ENCODE results near the gene PCDHA13.

PCDHA13 gene

GRCh38 chr5:140883373-140883772 lies 1.4 kb downstream of the PCDHA13 start:
- H3K9me3 ChIP-seq (replicated peaks in 1 of 2; ENCODE audit: control insufficient read depth in 2 of 2, insufficient read depth in 1 of 2, low read depth in 1 of 2, low read length in 2 of 2): peaks cover 10 to 24% of the 10 kb centered on the region in 2 donors
- no peak overlapping the region for H2BK12ac ChIP-seq (ENCODE audit: low read length)
- H2AK5ac ChIP-seq (ENCODE audit: low read depth, low read length): no peak overlapping the region
- peak overlapping the region; percentile 17 for H3K23ac ChIP-seq (ENCODE audit: low read depth, low read length, poor library complexity)
- H3K79me1 ChIP-seq (ENCODE audit: low read depth, low read length): peaks cover 4% of the 10 kb centered on the region
- H3K27ac ChIP-seq (replicated peaks; ENCODE audit: low read length): no peak overlapping the region
- no peak overlapping the region for H2BK120ac ChIP-seq (ENCODE audit: low read depth, low read length)
- no peak for DNase-seq (ENCODE audit: low spot score)
- peaks cover 12 to 16% of the 10 kb centered on the region in 2 donors for H3K36me3 ChIP-seq (replicated peaks in 1 of 2; ENCODE audit: control insufficient read depth in 2 of 2, insufficient read depth in 2 of 2, low read length in 2 of 2)
- no CpG with 5 or more reads among the region's 41 CpGs for WGBS, 2 donors (ENCODE audit: extremely low coverage in 2 of 2, insufficient read length in 2 of 2, insufficient replicate concordance in 1 of 2)
- no peak overlapping the region for H3K9ac ChIP-seq (ENCODE audit: low read depth, low read length, poor library complexity)
- no peak overlapping the region for H2BK5ac ChIP-seq (ENCODE audit: low read length)
- H3K14ac ChIP-seq (ENCODE audit: low read length): no peak overlapping the region
- no peaks in the 10 kb centered on the region for H3K27me3 ChIP-seq (ENCODE audit: control insufficient read depth in 3 of 3, insufficient read depth in 3 of 3, low read depth in 1 of 3, low read length in 3 of 3)
- peak overlapping the region in 1 of 2 donors; percentile 49 for H3K4me3 ChIP-seq (ENCODE audit: low read length in 2 of 2)
- no peaks in the 10 kb centered on the region for H3K4me1 ChIP-seq (ENCODE audit: control insufficient read depth in 2 of 2, insufficient read depth in 1 of 2, low read depth in 1 of 2, low read length in 2 of 2)
- no peak overlapping the region for H2AFZ ChIP-seq (ENCODE audit: low read length)
- H3K18ac ChIP-seq (ENCODE audit: low read length): no peak overlapping the region
- no peak overlapping the region for H3K4me2 ChIP-seq (ENCODE audit: insufficient read depth, low read length, poor library complexity, severe bottlenecking)
- no peak overlapping the region for H4K91ac ChIP-seq (ENCODE audit: low read depth, low read length, poor library complexity)
- H4K8ac ChIP-seq (ENCODE audit: low read depth, low read length): no peak overlapping the region
- no peak overlapping the region for H2BK15ac ChIP-seq (ENCODE audit: low read length)
- no peak overlapping the region for H3K4ac ChIP-seq (ENCODE audit: low read length)

GRCh38 chr5:140883927-140884697 lies 2.2 kb downstream of the PCDHA13 start:
- peaks cover 12 to 16% of the 10 kb centered on the region in 2 donors for H3K36me3 ChIP-seq (replicated peaks in 1 of 2; ENCODE audit: control insufficient read depth in 2 of 2, insufficient read depth in 2 of 2, low read length in 2 of 2)
- H2BK12ac ChIP-seq (ENCODE audit: low read length): no peak overlapping the region
- no peak overlapping the region for H2AK5ac ChIP-seq (ENCODE audit: low read depth, low read length)
- no peak overlapping the region for H3K4me2 ChIP-seq (ENCODE audit: insufficient read depth, low read length, poor library complexity, severe bottlenecking)
- no peak overlapping the region for H3K27ac ChIP-seq (replicated peaks; ENCODE audit: low read length)
- H3K4me1 ChIP-seq (ENCODE audit: control insufficient read depth in 2 of 2, insufficient read depth in 1 of 2, low read depth in 1 of 2, low read length in 2 of 2): no peaks in the 10 kb centered on the region
- WGBS, 2 donors (ENCODE audit: extremely low coverage in 2 of 2, insufficient read length in 2 of 2, insufficient replicate concordance in 1 of 2): no CpG with 5 or more reads among the region's 79 CpGs
- H3K14ac ChIP-seq (ENCODE audit: low read length): peak overlapping the region; percentile 56
- H4K8ac ChIP-seq (ENCODE audit: low read depth, low read length): no peak overlapping the region
- DNase-seq (ENCODE audit: low spot score): no peak
- H3K27me3 ChIP-seq (ENCODE audit: control insufficient read depth in 3 of 3, insufficient read depth in 3 of 3, low read depth in 1 of 3, low read length in 3 of 3): no peaks in the 10 kb centered on the region
- H2BK5ac ChIP-seq (ENCODE audit: low read length): no peak overlapping the region
- H3K9me3 ChIP-seq (replicated peaks in 1 of 2; ENCODE audit: control insufficient read depth in 2 of 2, insufficient read depth in 1 of 2, low read depth in 1 of 2, low read length in 2 of 2): peaks cover 10 to 24% of the 10 kb centered on the region in 2 donors
- H2BK15ac ChIP-seq (ENCODE audit: low read length): no peak overlapping the region
- no peak overlapping the region for H2BK120ac ChIP-seq (ENCODE audit: low read depth, low read length)
- H2AFZ ChIP-seq (ENCODE audit: low read length): no peak overlapping the region
- H4K91ac ChIP-seq (ENCODE audit: low read depth, low read length, poor library complexity): no peak overlapping the region
- H3K9ac ChIP-seq (ENCODE audit: low read depth, low read length, poor library complexity): no peak overlapping the region
- H3K4me3 ChIP-seq (ENCODE audit: low read length in 2 of 2): peak overlapping the region in 1 of 2 donors; percentile 44
- no peak overlapping the region for H3K4ac ChIP-seq (ENCODE audit: low read length)
- H3K79me1 ChIP-seq (ENCODE audit: low read depth, low read length): peaks cover 4% of the 10 kb centered on the region
- peak overlapping the region; percentile 80 for H3K23ac ChIP-seq (ENCODE audit: low read depth, low read length, poor library complexity)
- H3K18ac ChIP-seq (ENCODE audit: low read length): no peak overlapping the region

- H3K4me1 ChIP-seq (ENCODE audit: control insufficient read depth in 2 of 2, insufficient read depth in 1 of 2, low read depth in 1 of 2, low read length in 2 of 2): no peaks in the 10 kb centered on the region
- no peak overlapping the region for H2BK12ac ChIP-seq (ENCODE audit: low read length)
- H3K36me3 ChIP-seq (replicated peaks in 1 of 2; ENCODE audit: control insufficient read depth in 2 of 2, insufficient read depth in 2 of 2, low read length in 2 of 2): no peaks in the 10 kb centered on the region
- no peak overlapping the region for H2BK5ac ChIP-seq (ENCODE audit: low read length)
- H3K27ac ChIP-seq (replicated peaks; ENCODE audit: low read length): no peak overlapping the region
- no CpG with 5 or more reads among the region's 1 CpG for WGBS, 2 donors (ENCODE audit: extremely low coverage in 2 of 2, insufficient read length in 2 of 2, insufficient replicate concordance in 1 of 2)
- no peak overlapping the region for H3K9ac ChIP-seq (ENCODE audit: low read depth, low read length, poor library complexity)
- H3K18ac ChIP-seq (ENCODE audit: low read length): no peak overlapping the region
- no peak overlapping the region for H2AK5ac ChIP-seq (ENCODE audit: low read depth, low read length)
- no peak for DNase-seq (ENCODE audit: low spot score)
- no peak overlapping the region for H4K91ac ChIP-seq (ENCODE audit: low read depth, low read length, poor library complexity)
- no peak overlapping the region for H3K4me3 ChIP-seq (ENCODE audit: low read length in 2 of 2)
- H3K9me3 ChIP-seq (replicated peaks in 1 of 2; ENCODE audit: control insufficient read depth in 2 of 2, insufficient read depth in 1 of 2, low read depth in 1 of 2, low read length in 2 of 2): peaks cover 0 to 3% of the 10 kb centered on the region in 2 donors
- no peak overlapping the region for H4K8ac ChIP-seq (ENCODE audit: low read depth, low read length)
- no peak overlapping the region for H2AFZ ChIP-seq (ENCODE audit: low read length)
- H3K4ac ChIP-seq (ENCODE audit: low read length): no peak overlapping the region
- H3K79me1 ChIP-seq (ENCODE audit: low read depth, low read length): no peaks in the 10 kb centered on the region
- no peak overlapping the region for H3K23ac ChIP-seq (ENCODE audit: low read depth, low read length, poor library complexity)
- no peak overlapping the region for H3K14ac ChIP-seq (ENCODE audit: low read length)
- H2BK120ac ChIP-seq (ENCODE audit: low read depth, low read length): no peak overlapping the region
- no peak overlapping the region for H3K4me2 ChIP-seq (ENCODE audit: insufficient read depth, low read length, poor library complexity, severe bottlenecking)
- H2BK15ac ChIP-seq (ENCODE audit: low read length): no peak overlapping the region
- no peaks in the 10 kb centered on the region for H3K27me3 ChIP-seq (ENCODE audit: control insufficient read depth in 3 of 3, insufficient read depth in 3 of 3, low read depth in 1 of 3, low read length in 3 of 3)
Measured at GRCh38 chr5:140916325-140916724, 34.4 kb downstream of the PCDHA13 start.

GRCh38 chr5:140923601-140924000 lies 41.7 kb downstream of the PCDHA13 start:
- Histone ChIP-seq H2BK15ac (ENCODE audit: low read length) (no peak overlapping the region), H3K9ac (ENCODE audit: low read depth, low read length, poor library complexity) (no peak overlapping the region), H4K8ac (ENCODE audit: low read depth, low read length) (no peak overlapping the region), H3K23ac (ENCODE audit: low read depth, low read length, poor library complexity) (no peak overlapping the region), H3K4me2 (ENCODE audit: insufficient read depth, low read length, poor library complexity, severe bottlenecking) (no peak overlapping the region), H3K9me3 (replicated peaks in 1 of 2; ENCODE audit: control insufficient read depth in 2 of 2, insufficient read depth in 1 of 2, low read depth in 1 of 2, low read length in 2 of 2) (peaks cover 0 to 9% of the 10 kb centered on the region in 2 donors), H2BK12ac (ENCODE audit: low read length) (no peak overlapping the region), H3K4ac (ENCODE audit: low read length) (no peak overlapping the region), H2BK5ac (ENCODE audit: low read length) (no peak overlapping the region), H2AK5ac (ENCODE audit: low read depth, low read length) (no peak overlapping the region), H3K14ac (ENCODE audit: low read length) (no peak overlapping the region), H3K79me1 (ENCODE audit: low read depth, low read length) (no peaks in the 10 kb centered on the region), H3K4me3 (ENCODE audit: low read length in 2 of 2) (no peak overlapping the region), H2AFZ (ENCODE audit: low read length) (no peak overlapping the region), H3K27ac (replicated peaks; ENCODE audit: low read length) (no peak overlapping the region), H2BK120ac (ENCODE audit: low read depth, low read length) (no peak overlapping the region), H3K27me3 (ENCODE audit: control insufficient read depth in 3 of 3, insufficient read depth in 3 of 3, low read depth in 1 of 3, low read length in 3 of 3) (peaks cover 0 to 21% (median 3%) of the 10 kb centered on the region in 3 experiments), H4K91ac (ENCODE audit: low read depth, low read length, poor library complexity) (no peak overlapping the region), H3K36me3 (replicated peaks in 1 of 2; ENCODE audit: control insufficient read depth in 2 of 2, insufficient read depth in 2 of 2, low read length in 2 of 2) (peaks cover 0 to 10% of the 10 kb centered on the region in 2 donors), H3K4me1 (ENCODE audit: control insufficient read depth in 2 of 2, insufficient read depth in 1 of 2, low read depth in 1 of 2, low read length in 2 of 2) (peaks cover 4 to 5% of the 10 kb centered on the region in 2 donors), H3K18ac (ENCODE audit: low read length) (no peak overlapping the region)
- no CpG with 5 or more reads among the region's 4 CpGs for WGBS, 2 donors (ENCODE audit: extremely low coverage in 2 of 2, insufficient read length in 2 of 2, insufficient replicate concordance in 1 of 2)
- no peak for DNase-seq (ENCODE audit: low spot score)
